Ishikawa (cell line): ENCODE data around the gene LCAT.

Experiments
- CEBPB ChIP-seq: IDR thresholded peaks from 2 replicates; pipeline ENCODE4 v1.6.1; 2012
- CREB1 ChIP-seq: IDR thresholded peaks from 2 replicates; pipeline ENCODE4 v1.6.1; 2012; ENCODE audit warnings: low read depth
- EGR1 ChIP-seq: IDR thresholded peaks from 2 replicates; pipeline ENCODE4 v1.6.1; 2012
- EP300 ChIP-seq: IDR thresholded peaks from 2 replicates; pipeline ENCODE4 v1.6.1; 2012; ENCODE audit warnings: borderline replicate concordance
- FOXM1 ChIP-seq: IDR thresholded peaks from 2 replicates; pipeline ENCODE4 v1.6.1; 2012; ENCODE audit warnings: low read depth, borderline replicate concordance
- MAX ChIP-seq: IDR thresholded peaks from 2 replicates; pipeline ENCODE4 v1.6.1; 2012
- NFIC ChIP-seq: IDR thresholded peaks from 2 replicates; pipeline ENCODE4 v1.6.1; 2012
- RAD21 ChIP-seq: IDR thresholded peaks from 2 replicates; pipeline ENCODE4 v1.6.1; 2012; ENCODE audit warnings: low read depth
- TAF1 ChIP-seq: IDR thresholded peaks from 2 replicates; pipeline ENCODE4 v1.6.1; 2012; ENCODE audit warnings: low read depth, mild to moderate bottlenecking
- TCF12 ChIP-seq: IDR thresholded peaks from 2 replicates; pipeline ENCODE4 v1.6.1; 2012; ENCODE audit warnings: low read depth
- TEAD4 ChIP-seq: IDR thresholded peaks from 2 replicates; pipeline ENCODE4 v1.6.1; 2012
- YY1 ChIP-seq: IDR thresholded peaks from 2 replicates; pipeline ENCODE4 v1.6.1; 2012; ENCODE audit warnings: low read depth
- ZBTB7A ChIP-seq: IDR thresholded peaks from 2 replicates; pipeline ENCODE4 v1.6.1; 2012; ENCODE audit warnings: low read depth
- TF ChIP-seq, protein P1 (sequence below): IDR thresholded peaks from 2 replicates; pipeline ENCODE4 v1.6.1; 2012
- TF ChIP-seq, protein P2 (sequence below): IDR thresholded peaks from 2 replicates; pipeline ENCODE4 v1.6.1; 2012; ENCODE audit warnings: low read depth, mild to moderate bottlenecking

Gene LCAT

GRCh38 chr16:67949645-67950044 is 5.7 kb upstream of the LCAT start:
- TF ChIP-seq CEBPB (no peak), MAX (no peak), CREB1 (no peak), TAF1 (no peak), NFIC (no peak), FOXM1 (no peak), TEAD4 (no peak), EGR1 (no peak), TCF12 (no peak), RAD21 (no peak), ZBTB7A (no peak), YY1 (no peak), EP300 (no peak)
- TF ChIP-seq, protein P1, sequence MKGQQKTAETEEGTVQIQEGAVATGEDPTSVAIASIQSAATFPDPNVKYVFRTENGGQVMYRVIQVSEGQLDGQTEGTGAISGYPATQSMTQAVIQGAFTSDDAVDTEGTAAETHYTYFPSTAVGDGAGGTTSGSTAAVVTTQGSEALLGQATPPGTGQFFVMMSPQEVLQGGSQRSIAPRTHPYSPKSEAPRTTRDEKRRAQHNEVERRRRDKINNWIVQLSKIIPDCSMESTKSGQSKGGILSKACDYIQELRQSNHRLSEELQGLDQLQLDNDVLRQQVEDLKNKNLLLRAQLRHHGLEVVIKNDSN, result no peak
- TF ChIP-seq, protein P2, sequence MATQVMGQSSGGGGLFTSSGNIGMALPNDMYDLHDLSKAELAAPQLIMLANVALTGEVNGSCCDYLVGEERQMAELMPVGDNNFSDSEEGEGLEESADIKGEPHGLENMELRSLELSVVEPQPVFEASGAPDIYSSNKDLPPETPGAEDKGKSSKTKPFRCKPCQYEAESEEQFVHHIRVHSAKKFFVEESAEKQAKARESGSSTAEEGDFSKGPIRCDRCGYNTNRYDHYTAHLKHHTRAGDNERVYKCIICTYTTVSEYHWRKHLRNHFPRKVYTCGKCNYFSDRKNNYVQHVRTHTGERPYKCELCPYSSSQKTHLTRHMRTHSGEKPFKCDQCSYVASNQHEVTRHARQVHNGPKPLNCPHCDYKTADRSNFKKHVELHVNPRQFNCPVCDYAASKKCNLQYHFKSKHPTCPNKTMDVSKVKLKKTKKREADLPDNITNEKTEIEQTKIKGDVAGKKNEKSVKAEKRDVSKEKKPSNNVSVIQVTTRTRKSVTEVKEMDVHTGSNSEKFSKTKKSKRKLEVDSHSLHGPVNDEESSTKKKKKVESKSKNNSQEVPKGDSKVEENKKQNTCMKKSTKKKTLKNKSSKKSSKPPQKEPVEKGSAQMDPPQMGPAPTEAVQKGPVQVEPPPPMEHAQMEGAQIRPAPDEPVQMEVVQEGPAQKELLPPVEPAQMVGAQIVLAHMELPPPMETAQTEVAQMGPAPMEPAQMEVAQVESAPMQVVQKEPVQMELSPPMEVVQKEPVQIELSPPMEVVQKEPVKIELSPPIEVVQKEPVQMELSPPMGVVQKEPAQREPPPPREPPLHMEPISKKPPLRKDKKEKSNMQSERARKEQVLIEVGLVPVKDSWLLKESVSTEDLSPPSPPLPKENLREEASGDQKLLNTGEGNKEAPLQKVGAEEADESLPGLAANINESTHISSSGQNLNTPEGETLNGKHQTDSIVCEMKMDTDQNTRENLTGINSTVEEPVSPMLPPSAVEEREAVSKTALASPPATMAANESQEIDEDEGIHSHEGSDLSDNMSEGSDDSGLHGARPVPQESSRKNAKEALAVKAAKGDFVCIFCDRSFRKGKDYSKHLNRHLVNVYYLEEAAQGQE, result no peak

- TF ChIP-seq ZBTB7A, result no peak
- TF ChIP-seq TEAD4, result no peak
- TF ChIP-seq, protein P1, result no peak
- no peak for TF ChIP-seq RAD21
- TF ChIP-seq, protein P2, result no peak
- no peak for TF ChIP-seq MAX
- no peak for TF ChIP-seq CEBPB
- no peak for TF ChIP-seq CREB1
- no peak for TF ChIP-seq EGR1
- TF ChIP-seq NFIC, result no peak
These were observed 4.1 kb upstream of the LCAT start for GRCh38 chr16:67948015-67948414.

GRCh38 chr16:67946966-67947558 is 3.1 kb upstream of the LCAT start:
- TF ChIP-seq, protein P2, result no peak
- TF ChIP-seq TAF1 (no peak), CREB1 (no peak), EP300 (no peak), NFIC (no peak), TCF12 (no peak), RAD21 (no peak), CEBPB (no peak), ZBTB7A (no peak)

DNA sequence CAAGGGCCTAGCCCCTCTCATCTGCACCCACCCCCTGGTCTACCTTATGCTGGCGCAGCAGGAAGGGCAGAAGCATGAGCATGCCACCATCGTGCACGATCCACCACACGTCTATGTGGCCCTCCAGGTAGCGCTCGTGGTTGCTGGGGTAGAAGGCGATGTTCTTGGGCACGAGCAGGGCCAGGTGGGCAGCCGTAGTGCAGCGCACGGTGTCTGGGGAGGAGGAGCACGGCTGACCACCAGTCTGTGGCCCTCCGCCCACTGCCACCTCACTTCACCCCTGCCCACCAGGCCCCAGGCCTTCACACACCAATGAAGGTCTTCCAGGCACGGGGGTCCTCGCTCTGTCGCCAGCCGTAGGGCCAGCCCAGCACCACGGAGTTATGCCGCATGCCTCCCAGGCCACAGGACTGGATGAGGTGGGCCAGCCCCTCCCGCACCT is 2.2 kb upstream of the LCAT start:
- TF ChIP-seq TEAD4, result no peak
- TF ChIP-seq CEBPB, result no peak
- TF ChIP-seq TCF12, result no peak
- TF ChIP-seq, protein P1, result no peak
- no peak for TF ChIP-seq YY1
- no peak for TF ChIP-seq EGR1
- TF ChIP-seq FOXM1, result no peak
- TF ChIP-seq NFIC, result no peak
- no peak for TF ChIP-seq ZBTB7A
- no peak for TF ChIP-seq MAX
- TF ChIP-seq EP300, result no peak
- TF ChIP-seq, protein P2, result no peak
- TF ChIP-seq RAD21, result no peak
- TF ChIP-seq TAF1, result no peak
- no peak for TF ChIP-seq CREB1
